Measurements from ENCODE around the gene TEPSIN.

DNA sequence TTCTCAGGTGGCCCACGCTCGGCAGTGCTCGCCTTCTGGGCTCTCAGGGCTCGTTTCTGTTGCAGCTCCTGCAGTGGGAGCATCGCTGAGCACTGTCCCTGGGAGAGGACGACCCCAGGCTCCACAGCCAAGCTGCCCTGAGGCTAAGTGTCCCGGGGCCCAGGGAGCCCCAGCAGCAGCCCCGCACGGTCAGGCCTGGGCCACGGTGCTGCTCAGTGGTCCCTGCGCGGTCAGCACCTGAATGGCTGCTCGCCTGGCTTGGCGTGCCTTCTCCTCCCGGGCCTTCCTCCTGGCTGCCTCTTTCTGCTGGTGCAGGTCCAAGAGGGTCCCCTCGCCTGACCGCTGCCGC lies 39.4 kb downstream of the TEPSIN start:
- TF ChIP-seq, protein P1, sequence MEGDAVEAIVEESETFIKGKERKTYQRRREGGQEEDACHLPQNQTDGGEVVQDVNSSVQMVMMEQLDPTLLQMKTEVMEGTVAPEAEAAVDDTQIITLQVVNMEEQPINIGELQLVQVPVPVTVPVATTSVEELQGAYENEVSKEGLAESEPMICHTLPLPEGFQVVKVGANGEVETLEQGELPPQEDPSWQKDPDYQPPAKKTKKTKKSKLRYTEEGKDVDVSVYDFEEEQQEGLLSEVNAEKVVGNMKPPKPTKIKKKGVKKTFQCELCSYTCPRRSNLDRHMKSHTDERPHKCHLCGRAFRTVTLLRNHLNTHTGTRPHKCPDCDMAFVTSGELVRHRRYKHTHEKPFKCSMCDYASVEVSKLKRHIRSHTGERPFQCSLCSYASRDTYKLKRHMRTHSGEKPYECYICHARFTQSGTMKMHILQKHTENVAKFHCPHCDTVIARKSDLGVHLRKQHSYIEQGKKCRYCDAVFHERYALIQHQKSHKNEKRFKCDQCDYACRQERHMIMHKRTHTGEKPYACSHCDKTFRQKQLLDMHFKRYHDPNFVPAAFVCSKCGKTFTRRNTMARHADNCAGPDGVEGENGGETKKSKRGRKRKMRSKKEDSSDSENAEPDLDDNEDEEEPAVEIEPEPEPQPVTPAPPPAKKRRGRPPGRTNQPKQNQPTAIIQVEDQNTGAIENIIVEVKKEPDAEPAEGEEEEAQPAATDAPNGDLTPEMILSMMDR (IDR thresholded peaks at IDR 0.05; ENCODE audit: borderline replicate concordance, extremely low read depth, low read length, poor library complexity, severe bottlenecking): no peak
- no peak for TF ChIP-seq EZH2 (IDR thresholded peaks at IDR 0.05; ENCODE audit: borderline replicate concordance, low read depth, low read length, severe bottlenecking)

Measured in DND-41 (cell line).